ENCODE data around the gene TAX1BP3. TPM values are rescaled to one million over a fixed set of nuclear protein-coding genes. Genes with fewer than 3 reads are reported as not detected.
"Not testable (repeated sequence)": the region's sequence is repeated elsewhere in the genome, so short reads cannot be mapped to it uniquely, and the experiment has no call there.

Gene TAX1BP3
- total RNA-seq, 4 donors from 2014 or later: 183 to 303 (median 249) TPM

- Histone ChIP-seq H3K4me3 (no peak overlapping the region), H3K4me1 (no peaks in the 10 kb centered on the region), H3K27me3 (no peaks in the 10 kb centered on the region), H3K27ac (no peak overlapping the region), H3K9me3 (no peaks in the 10 kb centered on the region), H3K36me3 (peaks cover 0 to 26% (median 0%) of the 10 kb centered on the region in 3 donors)
- TF ChIP-seq EP300 (IDR thresholded peaks at IDR 0.05) (no peak), CTCF (IDR thresholded peaks at IDR 0.05) (no peak), POLR2A (IDR thresholded peaks at IDR 0.05) (no peak)
- no peak for DNase-seq (ENCODE audit: low spot score in 2 of 2)
- WGBS, 2 donors: 65 to 68% methylated on average over 3 of the region's 3 CpGs
Observed at GRCh38 chr17:3708366-3708765, 40.0 kb upstream of the TAX1BP3 start.

- 93 to 100% methylated on average over 1 of the region's 1 CpG for WGBS, 2 donors
- not testable (repeated sequence) for H3K4me3 ChIP-seq; H3K4me1 ChIP-seq; H3K9me3 ChIP-seq; DNase-seq (ENCODE audit: low spot score in 2 of 2); H3K27me3 ChIP-seq; H3K27ac ChIP-seq
- peaks cover 0 to 18% (median 0%) of the 10 kb centered on the region in 3 donors for H3K36me3 ChIP-seq
Observed at GRCh38 chr17:3705718-3705984, 37.3 kb upstream of the TAX1BP3 start.

- Histone ChIP-seq H3K9me3 (no peaks in the 10 kb centered on the region), H3K36me3 (peaks cover 0 to 18% (median 0%) of the 10 kb centered on the region in 3 donors), H3K4me1 (no peaks in the 10 kb centered on the region), H3K27me3 (no peaks in the 10 kb centered on the region), H3K4me3 (no peak overlapping the region), H3K27ac (no peak overlapping the region)
- WGBS, 2 donors: 82 to 84% methylated on average over 20 of the region's 20 CpGs
- TF ChIP-seq POLR2A (IDR thresholded peaks at IDR 0.05) (no peak), EP300 (IDR thresholded peaks at IDR 0.05) (no peak), CTCF (IDR thresholded peaks at IDR 0.05) (no peak)
- DNase-seq (ENCODE audit: low spot score in 2 of 2): no peak
Observed at GRCh38 chr17:3704931-3705717, 36.7 kb upstream of the TAX1BP3 start.

- H3K36me3 ChIP-seq: peaks cover 0 to 18% (median 0%) of the 10 kb centered on the region in 3 donors
- not testable (repeated sequence) for H3K4me3 ChIP-seq; H3K27ac ChIP-seq; H3K27me3 ChIP-seq; H3K4me1 ChIP-seq; DNase-seq (ENCODE audit: low spot score in 2 of 2)
- WGBS, 2 donors: 77% methylated on average over 6 of the region's 7 CpGs
- peaks cover 0 to 15% (median 0%) of the 10 kb centered on the region in 4 donors for H3K9me3 ChIP-seq
Observed at GRCh38 chr17:3702041-3702539, 33.7 kb upstream of the TAX1BP3 start.

- WGBS, 2 donors: 89 to 92% methylated on average over 4 of the region's 4 CpGs
- no peak for DNase-seq (ENCODE audit: low spot score in 2 of 2)
- TF ChIP-seq CTCF (IDR thresholded peaks at IDR 0.05): no peak
- no peak for TF ChIP-seq EP300 (IDR thresholded peaks at IDR 0.05)
- TF ChIP-seq POLR2A (IDR thresholded peaks at IDR 0.05): no peak
Observed at GRCh38 chr17:3699951-3700350, 31.6 kb upstream of the TAX1BP3 start.

GRCh38 chr17:3698139-3698538 lies 29.8 kb upstream of the TAX1BP3 start:
- 86 to 88% methylated on average over 4 of the region's 4 CpGs for WGBS, 2 donors
- peaks cover 0 to 15% (median 0%) of the 10 kb centered on the region in 4 donors for H3K9me3 ChIP-seq
- no peak overlapping the region for H3K27ac ChIP-seq
- peaks cover 0 to 12% (median 0%) of the 10 kb centered on the region in 3 donors for H3K36me3 ChIP-seq
- no peak for DNase-seq (ENCODE audit: low spot score in 2 of 2)
- peaks cover 0 to 24% (median 0%) of the 10 kb centered on the region in 4 donors for H3K4me1 ChIP-seq
- H3K27me3 ChIP-seq: peaks cover 0 to 43% of the 10 kb centered on the region in 2 donors
- no peak for TF ChIP-seq EP300 (IDR thresholded peaks at IDR 0.05)
- TF ChIP-seq CTCF (IDR thresholded peaks at IDR 0.05): no peak
- TF ChIP-seq POLR2A (IDR thresholded peaks at IDR 0.05): no peak
- H3K4me3 ChIP-seq: no peak overlapping the region

More at GRCh38 chr17:3699951-3700350, 31.6 kb upstream of the TAX1BP3 start:
- Histone ChIP-seq H3K27me3 (peaks cover 0 to 25% of the 10 kb centered on the region in 2 donors), H3K4me3 (no peak overlapping the region), H3K27ac (no peak overlapping the region), H3K9me3 (peaks cover 0 to 15% (median 0%) of the 10 kb centered on the region in 4 donors), H3K36me3 (peaks cover 0 to 18% (median 0%) of the 10 kb centered on the region in 3 donors), H3K4me1 (peaks cover 0 to 19% (median 0%) of the 10 kb centered on the region in 4 donors)

Data from tibial nerve (tissue), 4 donors.